ENCODE results near the gene SCRN3.

SCRN3 gene

DNA sequence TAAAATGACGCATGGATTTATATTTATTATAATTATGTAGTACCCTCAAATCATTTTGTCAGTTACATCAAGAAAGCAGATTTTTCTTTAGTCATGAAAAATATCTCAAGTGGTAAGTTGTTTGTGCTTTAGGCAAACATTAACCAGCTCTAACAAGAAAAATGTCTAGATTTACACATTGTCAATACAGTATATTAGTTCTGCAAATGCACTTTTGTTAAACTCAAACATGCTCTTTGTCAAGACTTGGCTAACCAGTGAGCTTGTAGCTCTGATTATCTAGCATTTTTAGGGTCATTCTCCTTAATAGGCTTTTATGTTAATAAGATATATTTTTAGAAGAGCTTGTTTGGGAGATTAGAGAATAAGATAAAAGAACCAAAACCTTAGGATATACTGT lies 32.7 kb downstream of the SCRN3 start:
- H3K4me3 ChIP-seq (ENCODE audit: low read depth, low read length), result no peak overlapping the region
- no peak for TF ChIP-seq CTCF (IDR thresholded peaks at IDR 0.05; ENCODE audit: low read depth, low read length)

- no peak overlapping the region for H3K4me3 ChIP-seq (ENCODE audit: low read depth, low read length)
- no peak for TF ChIP-seq CTCF (IDR thresholded peaks at IDR 0.05; ENCODE audit: low read depth, low read length)
Measured at GRCh38 chr2:174430066-174430465, 34.5 kb downstream of the SCRN3 start.

GRCh38 chr2:174431902-174432301 lies 36.4 kb downstream of the SCRN3 start:
- no peak overlapping the region for H3K4me3 ChIP-seq (ENCODE audit: low read depth, low read length)
- TF ChIP-seq CTCF (IDR thresholded peaks at IDR 0.05; ENCODE audit: low read depth, low read length), result no peak

GRCh38 chr2:174436351-174436750 lies 40.8 kb downstream of the SCRN3 start:
- H3K4me3 ChIP-seq (ENCODE audit: low read depth, low read length), result no peak overlapping the region
- no peak for TF ChIP-seq CTCF (IDR thresholded peaks at IDR 0.05; ENCODE audit: low read depth, low read length)

- no peak overlapping the region for H3K4me3 ChIP-seq (ENCODE audit: low read depth, low read length)
- TF ChIP-seq CTCF (IDR thresholded peaks at IDR 0.05; ENCODE audit: low read depth, low read length), result no peak
Measured at GRCh38 chr2:174438146-174438886, 42.8 kb downstream of the SCRN3 start.

GRCh38 chr2:174439323-174439722 lies 43.8 kb downstream of the SCRN3 start:
- TF ChIP-seq CTCF (IDR thresholded peaks at IDR 0.05; ENCODE audit: low read depth, low read length), result no peak

GRCh38 chr2:174439950-174440349 lies 44.4 kb downstream of the SCRN3 start:
- no peak overlapping the region for H3K4me3 ChIP-seq (ENCODE audit: low read depth, low read length)
- TF ChIP-seq CTCF (IDR thresholded peaks at IDR 0.05; ENCODE audit: low read depth, low read length), result no peak

More at GRCh38 chr2:174439323-174439722, 43.8 kb downstream of the SCRN3 start:
- H3K4me3 ChIP-seq (ENCODE audit: low read depth, low read length), result no peak overlapping the region

Data from WI38 (cell line).